ENCODE results near the gene LPAR3.

Gene LPAR3

DNA sequence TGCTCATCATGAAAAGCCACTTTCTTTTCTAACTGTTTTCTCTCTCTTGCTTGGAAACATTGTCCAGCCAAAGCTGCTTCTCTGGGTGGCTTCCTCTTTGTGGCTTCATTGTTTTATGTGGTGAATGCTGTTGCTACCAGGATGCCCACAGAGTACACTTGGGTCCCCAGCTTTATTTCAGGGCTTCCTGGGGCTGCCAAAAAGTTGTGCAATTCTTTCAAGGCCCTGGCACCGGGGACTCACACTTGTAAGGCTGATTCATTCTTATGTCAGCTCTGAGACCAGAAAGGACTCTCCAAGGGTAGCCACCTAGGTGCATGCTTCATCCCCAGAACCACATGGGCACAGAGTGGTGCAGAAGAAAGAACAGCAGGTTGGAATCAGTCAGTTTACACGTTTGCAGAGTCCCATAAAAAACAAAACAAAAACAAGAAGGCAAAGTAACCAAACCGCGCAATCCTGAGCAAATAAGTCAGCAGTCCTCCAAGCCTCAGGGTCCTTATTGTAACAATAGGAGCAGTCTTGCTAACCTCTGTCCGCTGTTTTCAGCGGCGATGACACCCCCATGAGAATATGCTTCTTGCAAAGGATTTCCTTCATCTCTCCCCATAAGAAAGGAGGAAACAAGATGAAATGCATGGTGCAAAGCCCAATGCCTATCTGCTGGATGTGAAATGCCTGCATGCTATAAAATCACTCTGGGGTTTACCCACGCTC lies 112.8 kb downstream of the LPAR3 start:
- DNase-seq (ENCODE audit: low read depth in 1 of 2, low spot score in 1 of 2) = no peak

GRCh38 chr1:84776639-84777038 lies 116.4 kb downstream of the LPAR3 start:
- no peak for DNase-seq (ENCODE audit: low read depth in 1 of 2, low spot score in 1 of 2)

DNA sequence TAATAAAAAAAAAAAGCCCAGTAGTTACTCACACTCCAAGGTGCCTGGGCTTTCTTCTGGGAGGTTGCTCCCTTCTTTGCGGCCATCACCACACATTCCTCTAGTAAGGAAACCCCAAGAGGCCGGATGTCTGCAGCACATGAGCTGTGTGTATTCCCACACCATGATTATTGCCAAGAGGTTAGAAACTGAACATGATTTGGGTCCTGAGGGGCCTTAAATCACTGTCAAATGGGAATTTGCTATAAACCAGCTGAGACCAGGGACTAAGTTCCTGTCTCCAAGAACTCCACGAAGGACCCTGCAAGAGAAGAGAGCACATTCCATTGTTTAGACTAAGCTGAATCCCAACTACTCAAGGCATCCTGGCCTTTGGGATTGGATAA lies 117.5 kb downstream of the LPAR3 start:
- DNase-seq (ENCODE audit: low read depth in 1 of 2, low spot score in 1 of 2) = no peak

DNA sequence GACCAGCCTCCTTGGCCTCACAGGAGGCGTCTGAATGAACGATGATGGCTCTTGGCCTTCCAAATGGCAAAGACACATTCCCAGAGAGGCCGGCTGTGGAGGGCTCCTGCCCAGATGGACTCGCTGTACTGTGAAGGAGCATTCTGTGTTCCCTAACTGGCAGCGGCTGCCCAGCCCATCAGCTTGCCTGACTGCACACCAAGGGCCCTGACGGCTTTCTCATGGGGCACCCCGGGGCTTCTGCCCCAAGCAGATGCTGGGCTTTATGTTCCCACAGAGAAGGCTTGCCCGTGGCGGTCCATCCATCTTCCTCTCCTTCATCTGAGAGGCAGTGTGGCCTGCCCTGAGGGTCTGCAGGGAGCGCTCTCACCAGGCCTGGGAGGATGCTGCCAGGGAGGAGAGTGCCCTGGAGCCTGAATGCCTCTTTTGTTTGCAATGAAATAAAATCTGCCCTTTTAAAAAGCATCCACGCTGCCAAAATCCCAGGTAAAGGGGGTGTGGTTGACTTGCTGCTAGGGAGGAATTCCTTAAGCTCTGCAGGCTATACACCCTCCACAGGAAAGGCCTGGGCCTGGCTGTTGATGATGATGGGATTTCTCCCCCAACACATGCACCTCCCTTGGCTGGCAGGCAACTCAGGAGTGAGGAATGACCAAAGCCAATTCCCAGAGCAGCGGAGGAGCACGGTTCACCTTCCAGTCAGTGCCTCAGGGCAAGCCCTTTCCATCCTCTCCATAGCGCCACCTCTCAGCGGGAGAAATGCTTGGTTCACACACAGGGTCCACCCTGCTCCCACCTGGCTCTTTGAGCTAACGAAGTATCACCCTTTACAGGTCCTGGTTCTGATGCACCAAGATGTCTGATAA lies 118.1 kb downstream of the LPAR3 start:
- no peak for DNase-seq (ENCODE audit: low read depth in 1 of 2, low spot score in 1 of 2)

GRCh38 chr1:84773933-84774497 lies 119.0 kb downstream of the LPAR3 start:
- no peak for DNase-seq (ENCODE audit: low read depth in 1 of 2, low spot score in 1 of 2)

- no peak for DNase-seq (ENCODE audit: low read depth in 1 of 2, low spot score in 1 of 2)
Measured at GRCh38 chr1:84773195-84773594, 119.8 kb downstream of the LPAR3 start.

- DNase-seq (ENCODE audit: low read depth in 1 of 2, low spot score in 1 of 2) = peak; percentile 33 to 60
Measured at GRCh38 chr1:84772428-84772943, 120.5 kb downstream of the LPAR3 start.

GRCh38 chr1:84771895-84772294 lies 121.1 kb downstream of the LPAR3 start:
- DNase-seq (ENCODE audit: low read depth in 1 of 2, low spot score in 1 of 2) = no peak

DNA sequence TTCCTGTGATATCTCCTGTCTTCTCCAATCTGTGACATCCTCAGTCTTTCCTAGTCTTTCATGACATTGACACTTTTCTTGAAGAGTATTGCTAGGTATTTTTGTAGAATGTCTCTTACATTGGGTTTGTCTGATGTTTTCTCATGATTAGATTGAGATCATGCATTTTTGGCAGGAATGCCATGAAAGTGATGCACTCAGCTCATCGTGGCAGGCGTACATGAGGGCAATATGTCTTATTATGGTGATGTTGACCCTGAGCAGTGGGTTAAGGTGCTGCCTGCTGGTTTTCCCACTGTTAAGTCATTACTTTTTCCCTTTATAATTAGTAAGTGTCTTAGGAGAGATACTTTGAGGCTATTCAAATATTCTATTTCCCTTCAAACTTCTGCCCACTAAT lies 122.5 kb downstream of the LPAR3 start:
- DNase-seq (ENCODE audit: low read depth in 1 of 2, low spot score in 1 of 2) = no peak

DNA sequence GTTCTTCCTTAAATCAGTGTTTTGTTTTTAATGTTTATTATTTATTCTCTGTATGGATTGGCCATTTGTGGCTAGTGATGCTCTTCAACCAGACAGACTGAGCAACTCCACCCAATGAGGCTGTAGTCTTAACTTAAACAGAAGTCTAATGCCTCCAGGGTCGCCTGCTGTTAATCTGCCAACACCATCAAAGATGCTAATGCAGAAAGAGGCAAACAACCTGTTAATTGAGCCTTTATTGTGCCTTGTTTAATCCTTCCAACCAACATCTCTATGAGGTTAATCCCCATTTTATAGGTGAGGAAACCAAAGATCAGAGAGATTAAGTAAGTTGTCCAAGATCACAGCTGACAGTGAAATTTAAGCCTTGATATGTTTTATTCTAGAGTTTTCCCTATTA lies 123.4 kb downstream of the LPAR3 start:
- no peak for DNase-seq (ENCODE audit: low read depth in 1 of 2, low spot score in 1 of 2)

- DNase-seq (ENCODE audit: low read depth in 1 of 2, low spot score in 1 of 2) = no peak
Measured at GRCh38 chr1:84768634-84769033, 124.4 kb downstream of the LPAR3 start.

DNA sequence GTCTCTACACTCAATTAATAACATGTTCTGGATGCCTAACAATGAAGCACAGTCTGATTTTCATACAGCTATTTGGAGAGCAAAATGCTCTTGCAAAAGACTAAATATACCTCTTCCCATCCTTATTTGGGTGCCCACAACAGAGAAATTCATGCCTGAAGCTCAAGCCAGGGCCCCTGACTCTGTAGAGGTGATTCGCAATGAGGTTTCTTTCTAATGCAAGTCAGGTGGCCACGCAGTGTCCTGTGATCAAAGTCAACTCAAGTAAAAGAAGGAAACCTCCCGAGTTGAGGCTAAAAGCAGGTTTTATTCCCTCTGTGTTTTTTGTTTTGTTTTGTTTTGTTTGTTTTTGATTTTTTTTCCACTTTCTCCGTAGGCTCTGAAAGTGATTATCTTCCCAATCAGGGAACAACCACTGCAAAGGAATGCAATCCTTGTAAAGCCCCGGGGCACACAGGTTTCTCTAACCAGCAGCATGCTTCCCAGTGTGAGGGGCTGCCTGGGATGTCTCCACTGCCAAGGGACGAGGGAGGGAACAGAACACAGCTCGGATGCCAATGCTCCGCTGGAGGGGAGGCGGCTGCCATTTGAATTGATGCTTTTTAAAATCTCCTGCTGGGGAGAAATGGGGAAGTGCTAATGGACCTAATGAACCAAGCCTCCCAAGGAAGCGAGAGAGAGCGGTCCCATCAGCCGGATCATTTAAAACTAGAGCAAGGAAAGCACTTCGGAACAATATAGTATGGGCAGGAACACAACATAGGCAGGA lies 128.9 kb downstream of the LPAR3 start:
- DNase-seq (ENCODE audit: low read depth in 1 of 2, low spot score in 1 of 2) = no peak

DNA sequence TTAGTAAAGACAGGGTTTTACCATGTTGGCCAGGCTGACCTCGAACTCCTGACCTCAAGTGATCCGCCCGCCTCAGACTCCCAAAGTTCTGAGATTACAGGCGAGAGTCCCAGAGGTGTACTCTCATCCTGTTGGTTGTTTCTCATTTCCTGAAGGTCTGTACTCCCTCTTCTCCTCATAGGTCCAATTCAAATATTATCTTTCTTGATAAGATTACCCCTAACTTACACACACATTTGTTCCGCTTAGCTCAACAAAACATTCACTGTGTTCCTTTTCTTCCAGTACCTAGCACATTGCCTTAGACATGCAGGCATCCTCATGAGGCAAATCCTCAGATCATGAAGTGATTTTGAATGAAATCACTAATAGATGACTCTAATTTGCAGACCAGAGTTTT lies 130.3 kb downstream of the LPAR3 start:
- no peak for DNase-seq (ENCODE audit: low read depth in 1 of 2, low spot score in 1 of 2)
